ENCODE results near the gene CFB. TPM values are rescaled to one million over a fixed set of nuclear protein-coding genes. Genes with fewer than 3 reads are reported as not detected.
A peak's percentile ranks its signal among the peaks of the same experiment; 100 is the strongest.

The CFB gene
- total RNA-seq, 1 donor from 2014 or later: not detected

GRCh38 chr6:31898383-31899011, 47.4 kb upstream of the CFB start:
- DNase-seq: no peak
- POLR2A ChIA-PET: interaction anchor here (0.5 to 3.0 kb wide), 24 partner anchors 10 to 1672 kb away, joined by 3 to 29 read pairs (median 4); partner anchors contain the start of genes ABHD16A, APOM, BAG6 and DDX39B

DNA sequence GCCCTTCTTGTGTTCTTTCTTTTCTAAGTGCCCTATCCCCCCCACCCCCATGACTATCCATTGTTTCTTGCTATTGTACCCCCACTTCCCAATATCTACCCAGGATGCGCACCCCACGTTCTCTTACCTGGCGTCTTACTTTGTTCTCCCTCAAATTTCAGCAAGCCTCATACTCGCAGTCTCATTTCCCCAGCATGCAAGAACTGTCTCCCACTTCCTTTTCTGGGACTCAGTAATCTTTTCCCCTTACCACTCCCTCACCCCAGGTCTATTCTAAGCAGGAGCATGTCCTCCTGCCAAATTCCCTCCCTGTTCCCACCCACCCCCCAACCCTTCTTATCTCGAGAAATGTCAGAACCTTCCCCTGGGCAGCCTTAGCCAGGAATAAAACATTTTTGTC, 46.7 kb upstream of the CFB start:
- Mint-ChIP-seq H3K27ac (peak overlapping the region; percentile 50), H3K36me3 (ENCODE audit: low read depth) (peaks cover 19% of the 10 kb centered on the region), H3K4me3 (peak overlapping the region; percentile 66), H3K4me1 (peaks cover 35% of the 10 kb centered on the region), H3K27me3 (no peaks in the 10 kb centered on the region), H3K9me3 (no peaks in the 10 kb centered on the region)
- POLR2A ChIA-PET: interaction anchor here (1.1 to 3.0 kb wide), 5 partner anchors 36 to 404 kb away, joined by 3 to 29 read pairs (median 8); partner anchors contain the start of genes ABHD16A, APOM, NELFE and NEU1
- no peak for TF ChIP-seq CTCF (IDR thresholded peaks at IDR 0.05)
- intact Hi-C loops (cut with micrococcal nuclease): loop anchor here (5.0 kb wide), 1 partner anchor 232 kb away; the partner anchor contains the start of genes CSNK2B and LY6G5B
- ATAC-seq (ENCODE audit: low read depth) (no peak), DNase-seq (no peak)
- CTCF ChIA-PET: no interaction called here

More at GRCh38 chr6:31898383-31899011, 47.4 kb upstream of the CFB start:
- H3K27ac Mint-ChIP-seq: peak overlapping the region; percentile 94
- peak overlapping the region; percentile 97 for H3K4me3 Mint-ChIP-seq
- H3K27me3 Mint-ChIP-seq: no peaks in the 10 kb centered on the region
- intact Hi-C loops (cut with micrococcal nuclease): loop anchor here (1.0 to 5.0 kb wide), 2 partner anchors 64 to 231 kb away; partner anchors contain the start of genes CSNK2B and LY6G5B
- H3K4me1 Mint-ChIP-seq: peaks cover 35% of the 10 kb centered on the region
- peak; percentile 28 for ATAC-seq (ENCODE audit: low read depth)
- no peaks in the 10 kb centered on the region for H3K9me3 Mint-ChIP-seq
- CTCF ChIA-PET: interaction anchor here (0.7 kb wide), 1 partner anchor 8 kb away, joined by 3 read pairs; no protein-coding TSS in a partner anchor
- no peak for TF ChIP-seq CTCF (IDR thresholded peaks at IDR 0.05)
- peaks cover 22% of the 10 kb centered on the region for H3K36me3 Mint-ChIP-seq (ENCODE audit: low read depth)

DNA sequence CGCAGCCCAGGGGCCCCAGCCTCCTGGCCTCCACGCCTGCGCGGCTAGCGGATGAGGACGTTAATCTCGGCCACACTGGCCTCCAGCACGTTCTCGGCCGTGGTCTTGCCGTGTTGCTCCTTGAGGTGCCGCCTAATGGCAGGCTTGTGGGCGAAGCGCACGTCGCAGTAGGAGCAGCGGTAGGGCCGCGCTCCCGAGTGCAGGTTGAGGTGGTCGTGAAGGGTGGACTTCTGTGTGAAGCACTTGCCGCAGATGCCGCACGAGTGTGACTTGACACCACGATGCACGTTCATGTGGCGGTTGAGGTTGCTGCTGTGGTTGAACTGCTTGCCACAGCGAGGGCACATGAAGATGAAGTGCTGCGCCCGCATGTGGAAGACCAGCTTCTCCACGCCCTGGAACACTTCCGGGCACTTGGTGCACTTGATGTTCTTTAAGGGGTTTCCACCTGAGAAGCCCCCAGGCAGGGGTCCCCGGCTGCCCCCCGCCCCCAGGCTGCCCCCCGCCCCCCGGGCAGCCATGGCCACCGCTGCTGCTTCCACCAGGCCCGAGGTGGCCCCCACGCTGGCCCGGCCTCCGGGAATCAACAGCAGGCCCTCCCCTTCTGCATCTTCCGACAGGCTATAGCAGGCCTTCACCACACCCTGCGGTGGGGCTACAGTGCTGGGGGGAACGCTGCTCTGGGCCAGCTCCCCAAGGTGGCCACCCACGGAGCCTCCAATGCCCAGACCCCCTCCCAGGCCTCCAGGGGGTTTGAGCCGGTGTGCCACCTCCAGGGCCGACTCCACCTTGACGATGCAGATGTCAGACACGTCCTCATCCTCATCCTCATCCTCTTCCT, 45.8 kb upstream of the CFB start:
- TF ChIP-seq CTCF (IDR thresholded peaks at IDR 0.05): no peak
- Mint-ChIP-seq H3K36me3 (ENCODE audit: low read depth) (peaks cover 16% of the 10 kb centered on the region), H3K27me3 (no peaks in the 10 kb centered on the region), H3K9me3 (no peaks in the 10 kb centered on the region), H3K4me1 (peaks cover 35% of the 10 kb centered on the region), H3K27ac (no peak overlapping the region), H3K4me3 (no peak overlapping the region)
- ChIA-PET POLR2A (interaction anchor here (2.0 kb wide), 1 partner anchor 37 kb away, joined by 6 read pairs; the partner anchor contains the start of gene NEU1), CTCF (no interaction called here)
- no peak for ATAC-seq (ENCODE audit: low read depth)
- no peak for DNase-seq
- intact Hi-C loops (cut with micrococcal nuclease): loop anchor here (5.0 kb wide), 2 partner anchors 233 to 277 kb away; partner anchors contain the start of genes AGPAT1, CSNK2B, LY6G5B and RNF5

GRCh38 chr6:31900917-31901414, 44.9 kb upstream of the CFB start:
- Mint-ChIP-seq H3K4me3 (peak overlapping the region; percentile 66), H3K36me3 (ENCODE audit: low read depth) (peaks cover 8% of the 10 kb centered on the region), H3K27me3 (no peaks in the 10 kb centered on the region), H3K27ac (peak overlapping the region; percentile 41), H3K4me1 (peaks cover 32% of the 10 kb centered on the region), H3K9me3 (no peaks in the 10 kb centered on the region)
- CTCF ChIA-PET: no interaction called here
- POLR2A ChIA-PET: interaction anchor here (0.6 to 2.0 kb wide), 8 partner anchors 38 to 1377 kb away, joined by 3 to 9 read pairs (median 6); partner anchors contain the start of genes DXO, NELFE, NEU1 and SKIC2
- TF ChIP-seq CTCF (IDR thresholded peaks at IDR 0.05): no peak
- DNase-seq (no peak), ATAC-seq (ENCODE audit: low read depth) (no peak)
- intact Hi-C loops (cut with micrococcal nuclease): loop anchor here (5.0 kb wide), 1 partner anchor 276 kb away; the partner anchor contains the start of genes AGPAT1 and RNF5

Data from activated B cell treated with CpG ODN at 0.5 μM for 24 hours (primary cell).